Testis (tissue), 2 donors: ENCODE results near the gene PTGFRN.

Source experiments
- POLR2A ChIP-seq: fragments of 450-650 bp; IDR thresholded peaks from one replicate; pipeline ENCODE4 v1.6.1; 2017; ENCODE audit warnings: antibody characterized with exemption, mild to moderate bottlenecking, moderate library complexity
- TF ChIP-seq, protein P1 (sequence below), 3 experiments: fragments of 450-650 bp in 2 of 3; fragments of 200-600 bp in 1 of 3; sonication (generic) in 1 of 3; IDR thresholded peaks; one replicate each; pipeline ENCODE4 v1.5.1; 2016 to 2019; ENCODE audit warnings: antibody characterized with exemption in 3 of 3, mild to moderate bottlenecking in 2 of 3, moderate library complexity in 1 of 3

GRCh38 chr1:117020526-117021156, 110.9 kb downstream of the PTGFRN start:
- TF ChIP-seq, protein P1, sequence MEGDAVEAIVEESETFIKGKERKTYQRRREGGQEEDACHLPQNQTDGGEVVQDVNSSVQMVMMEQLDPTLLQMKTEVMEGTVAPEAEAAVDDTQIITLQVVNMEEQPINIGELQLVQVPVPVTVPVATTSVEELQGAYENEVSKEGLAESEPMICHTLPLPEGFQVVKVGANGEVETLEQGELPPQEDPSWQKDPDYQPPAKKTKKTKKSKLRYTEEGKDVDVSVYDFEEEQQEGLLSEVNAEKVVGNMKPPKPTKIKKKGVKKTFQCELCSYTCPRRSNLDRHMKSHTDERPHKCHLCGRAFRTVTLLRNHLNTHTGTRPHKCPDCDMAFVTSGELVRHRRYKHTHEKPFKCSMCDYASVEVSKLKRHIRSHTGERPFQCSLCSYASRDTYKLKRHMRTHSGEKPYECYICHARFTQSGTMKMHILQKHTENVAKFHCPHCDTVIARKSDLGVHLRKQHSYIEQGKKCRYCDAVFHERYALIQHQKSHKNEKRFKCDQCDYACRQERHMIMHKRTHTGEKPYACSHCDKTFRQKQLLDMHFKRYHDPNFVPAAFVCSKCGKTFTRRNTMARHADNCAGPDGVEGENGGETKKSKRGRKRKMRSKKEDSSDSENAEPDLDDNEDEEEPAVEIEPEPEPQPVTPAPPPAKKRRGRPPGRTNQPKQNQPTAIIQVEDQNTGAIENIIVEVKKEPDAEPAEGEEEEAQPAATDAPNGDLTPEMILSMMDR (IDR thresholded peaks at IDR 0.05): no peak
- TF ChIP-seq POLR2A: no peak
